ENCODE results near the gene SMIM38. TPM values are rescaled to one million over a fixed set of nuclear protein-coding genes. Genes with fewer than 3 reads are reported as not detected.

The SMIM38 gene
- total and polyA plus RNA-seq, 2 of the 4 experiments (the other 2 are of a cell fraction): under 0.01 to 0.05 TPM

DNA sequence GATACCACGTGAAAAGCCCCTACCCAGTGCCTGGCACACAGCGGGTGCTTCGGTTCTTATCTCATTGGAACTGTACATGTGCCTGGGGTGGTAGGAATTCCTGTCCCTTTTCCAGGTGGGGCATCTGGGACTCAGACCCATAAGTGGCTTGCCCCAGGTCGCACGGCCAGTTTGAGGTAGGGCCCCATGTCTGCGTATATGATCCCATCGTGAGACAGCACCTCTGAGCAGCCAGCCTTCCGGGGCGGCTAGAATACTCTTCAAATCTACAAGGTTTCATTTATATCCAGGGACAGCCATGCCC, 33.5 kb upstream of the SMIM38 start:
- Histone ChIP-seq H4K5ac (ENCODE audit: low read depth, low read length) (no peak overlapping the region), H3K9me1 (ENCODE audit: insufficient read depth, low read length) (peaks cover 11% of the 10 kb centered on the region; the same call in 1 of the 2 replicates), H3K4me3 (ENCODE audit: insufficient read depth, low read depth, low read length) (no peak overlapping the region), H2AK5ac (ENCODE audit: low read depth, low read length) (peak overlapping the region; percentile 77; the same call in 1 of the 2 replicates), H3K4me2 (ENCODE audit: low read depth, low read length) (no peak overlapping the region), H2AK9ac (replicated peaks; ENCODE audit: low read depth, low read length, poor library complexity) (no peak overlapping the region), H3K4ac (ENCODE audit: low read depth, low read length) (peak overlapping the region; percentile 53; the same call in 1 of the 2 replicates), H3K79me1 (ENCODE audit: low read depth in 1 of 2, low read length in 2 of 2) (no peaks in the 10 kb centered on the region), H3K9me3 (ENCODE audit: control insufficient read depth, insufficient read depth, low read length) (peaks cover 7% of the 10 kb centered on the region), H2BK5ac (ENCODE audit: low read depth, low read length, poor library complexity, severe bottlenecking) (no peak overlapping the region), H3K36me3 (ENCODE audit: control insufficient read depth, insufficient read depth, low read length) (no peaks in the 10 kb centered on the region), H4K8ac (ENCODE audit: low read depth in 2 of 2, low read length in 2 of 2) (no peak overlapping the region; a peak in 1 of 4 replicates), H2BK15ac (ENCODE audit: low read depth, low read length) (no peak overlapping the region), H3K9ac (ENCODE audit: low read depth, low read length) (no peak overlapping the region), H3K27ac (ENCODE audit: insufficient read depth, low read length) (no peak overlapping the region), H3K27me3 (ENCODE audit: control insufficient read depth, insufficient read depth, low read length) (no peaks in the 10 kb centered on the region), H3K56ac (ENCODE audit: extremely low read depth, insufficient read depth, low read length) (no peak overlapping the region), H2BK20ac (ENCODE audit: low read depth, low read length) (peak overlapping the region; percentile 35), H3K23ac (ENCODE audit: low read depth, low read length) (no peak overlapping the region), H3K4me1 (ENCODE audit: control insufficient read depth, insufficient read depth, low read length) (peaks cover 17% of the 10 kb centered on the region), H2AFZ (replicated peaks; ENCODE audit: low read length, poor library complexity) (no peak overlapping the region), H3K14ac (replicated peaks; ENCODE audit: low read depth, low read length) (no peak overlapping the region), H4K20me1 (ENCODE audit: insufficient read depth, low read length) (no peaks in the 10 kb centered on the region), H4K91ac (ENCODE audit: insufficient read depth, low read depth, low read length) (no peak overlapping the region), H2BK120ac (ENCODE audit: low read depth, low read length) (peak overlapping the region; percentile 70), H3K18ac (ENCODE audit: low read depth, low read length) (no peak overlapping the region)
- POLR2A ChIA-PET (ENCODE audit: unreplicated experiment): no interaction called here
- TF ChIP-seq CHD1 (IDR thresholded peaks at IDR 0.05; ENCODE audit: low read depth, low read length) (no peak), MAZ (IDR thresholded peaks at IDR 0.05; ENCODE audit: borderline replicate concordance, low read depth, low read length) (no peak), CEBPB (IDR thresholded peaks at IDR 0.05; ENCODE audit: low read depth, low read length) (no peak), BHLHE40 (IDR thresholded peaks at IDR 0.05; ENCODE audit: low read depth, low read length) (no peak), SMC3 (IDR thresholded peaks at IDR 0.05; ENCODE audit: low read depth, low read length) (no peak), FOS (IDR thresholded peaks at IDR 0.05; ENCODE audit: low read depth, low read length) (no peak), MAFK (IDR thresholded peaks at IDR 0.05; ENCODE audit: low read depth, low read length) (no peak), NFE2L2 (IDR thresholded peaks at IDR 0.05; ENCODE audit: low read depth, low read length) (no peak), RFX5 (IDR thresholded peaks at IDR 0.05; ENCODE audit: low read depth, low read length) (no peak), CTCF (conservative IDR thresholded peaks at IDR 0.05; ENCODE audit: low read depth, low read length) (no peak), RCOR1 (IDR thresholded peaks at IDR 0.05; ENCODE audit: insufficient replicate concordance, low read length) (no peak), MXI1 (IDR thresholded peaks at IDR 0.05; ENCODE audit: borderline replicate concordance, low read depth, low read length) (no peak), POLR2A (IDR thresholded peaks at IDR 0.05; ENCODE audit: low read depth, low read length) (no peak), RAD21 (IDR thresholded peaks at IDR 0.05; ENCODE audit: low read length) (no peak)
- TF ChIP-seq, protein P1, sequence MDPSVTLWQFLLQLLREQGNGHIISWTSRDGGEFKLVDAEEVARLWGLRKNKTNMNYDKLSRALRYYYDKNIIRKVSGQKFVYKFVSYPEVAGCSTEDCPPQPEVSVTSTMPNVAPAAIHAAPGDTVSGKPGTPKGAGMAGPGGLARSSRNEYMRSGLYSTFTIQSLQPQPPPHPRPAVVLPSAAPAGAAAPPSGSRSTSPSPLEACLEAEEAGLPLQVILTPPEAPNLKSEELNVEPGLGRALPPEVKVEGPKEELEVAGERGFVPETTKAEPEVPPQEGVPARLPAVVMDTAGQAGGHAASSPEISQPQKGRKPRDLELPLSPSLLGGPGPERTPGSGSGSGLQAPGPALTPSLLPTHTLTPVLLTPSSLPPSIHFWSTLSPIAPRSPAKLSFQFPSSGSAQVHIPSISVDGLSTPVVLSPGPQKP (IDR thresholded peaks at IDR 0.05; ENCODE audit: borderline replicate concordance, low read depth, low read length): no peak
- TF ChIP-seq, protein P2, sequence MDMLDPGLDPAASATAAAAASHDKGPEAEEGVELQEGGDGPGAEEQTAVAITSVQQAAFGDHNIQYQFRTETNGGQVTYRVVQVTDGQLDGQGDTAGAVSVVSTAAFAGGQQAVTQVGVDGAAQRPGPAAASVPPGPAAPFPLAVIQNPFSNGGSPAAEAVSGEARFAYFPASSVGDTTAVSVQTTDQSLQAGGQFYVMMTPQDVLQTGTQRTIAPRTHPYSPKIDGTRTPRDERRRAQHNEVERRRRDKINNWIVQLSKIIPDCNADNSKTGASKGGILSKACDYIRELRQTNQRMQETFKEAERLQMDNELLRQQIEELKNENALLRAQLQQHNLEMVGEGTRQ (IDR thresholded peaks at IDR 0.05; ENCODE audit: low read depth, low read length): no peak
- BruUV-seq (replicated peaks): no TSS peak
- no peak for DNase-seq
- in situ Hi-C loops (cut with MboI; ENCODE audit: low sequenced_read_pairs): loop anchor here (25.0 kb wide), 1 partner anchor 1065 kb away; no protein-coding TSS in a partner anchor
- intact Hi-C loops (cut with micrococcal nuclease): loop anchor here (2.0 kb wide), 1 partner anchor 375 kb away; no protein-coding TSS in a partner anchor
- CTCF ChIA-PET: interaction anchor here (0.9 kb wide), 1 partner anchor 9 kb away, joined by 5 read pairs; no protein-coding TSS in a partner anchor
- dilution Hi-C loops (cut with HindIII; ENCODE audit: low sequenced_read_pairs, unreplicated experiment): no loop called here
- 92% methylated on average over 2 of the region's 9 CpGs; no CpG with 5 or more reads in 1 of the 2 experiments for WGBS, 2 experiments (ENCODE audit: extremely low coverage in 2 of 2, insufficient read length in 1 of 2)
- ATAC-seq (ENCODE audit: low read depth): no peak; the same call in 1 of the 2 replicates

Measured in IMR-90 (cell line).